IMR-90 (cell line): ENCODE data around the gene ZNF836. TPM values are rescaled to one million over a fixed set of nuclear protein-coding genes. Genes with fewer than 3 reads are reported as not detected.

ENCODE experiments used
- ATAC-seq: fragments of 200-7000 bp; cut with Tn5 transposase; 2 replicates; pipeline ENCODE4 v1.9.1; 2020; ENCODE audit warnings: low read depth, mild to moderate bottlenecking, moderate library complexity
- BruUV-seq: library from RNA; stranded (reverse); fragments of 400-500 nt; replicated peaks from 2 replicates; lab custom pipeline; 2021; lab: Mats Ljungman, UMichigan
- CTCF ChIA-PET: fragments of 300-600 bp; formaldehyde crosslinking; extraction: SDS; loops from one replicate; lab custom pipeline; 2021; ENCODE audit warnings: antibody characterized with exemption; lab: Yijun Ruan, JAX
- POLR2A ChIA-PET: fragments of 300-600 bp; sonication (Branson Sonifier 250); formaldehyde crosslinking; loops from one replicate; lab custom pipeline; 2022; ENCODE audit warnings: antibody characterized with exemption; ENCODE audit not compliant: unreplicated experiment; lab: Charles Lee
- DNase-seq: peaks from one replicate; pipeline ENCODE4 v3.0.0; 2013
- H2AFZ ChIP-seq: replicated peaks from 2 replicates; pipeline ENCODE3; 2013; ENCODE audit warnings: low read length, mild to moderate bottlenecking; ENCODE audit not compliant: poor library complexity
- H2AK5ac ChIP-seq: 2 replicates; pipeline ENCODE4 v1.6.1; 2013; ENCODE audit warnings: low read depth, low read length, inconsistent platforms
- H2AK9ac ChIP-seq: replicated peaks from 2 replicates; pipeline ENCODE3; 2013; ENCODE audit warnings: mild to moderate bottlenecking, low read depth, low read length, moderate library complexity; ENCODE audit not compliant: poor library complexity
- H2BK120ac ChIP-seq: 2 replicates; pipeline ENCODE4 v1.6.1; 2013; ENCODE audit warnings: low read depth, low read length, inconsistent platforms
- H2BK15ac ChIP-seq: 3 replicates; pipeline ENCODE4 v1.6.1; 2013; ENCODE audit warnings: low read depth, low read length, inconsistent platforms
- H2BK20ac ChIP-seq: 2 replicates; pipeline ENCODE4 v1.6.1; 2013; ENCODE audit warnings: low read depth, mild to moderate bottlenecking, inconsistent platforms, low read length, moderate library complexity
- H2BK5ac ChIP-seq: 2 replicates; pipeline ENCODE4 v1.6.1; 2013; ENCODE audit warnings: mild to moderate bottlenecking, low read depth, low read length, inconsistent platforms; ENCODE audit not compliant: poor library complexity, severe bottlenecking
- H3K14ac ChIP-seq: replicated peaks from 2 replicates; pipeline ENCODE4 v1.6.1; 2013; ENCODE audit warnings: low read depth, low read length, inconsistent platforms
- H3K18ac ChIP-seq: 2 replicates; pipeline ENCODE4 v1.6.1; 2013; ENCODE audit warnings: low read depth, low read length, control low read depth
- H3K23ac ChIP-seq: 2 replicates; pipeline ENCODE4 v1.6.1; 2013; ENCODE audit warnings: low read depth, low read length, inconsistent platforms
- H3K27ac ChIP-seq: 2 replicates; pipeline ENCODE4 v1.5.1; 2013; ENCODE audit warnings: mild to moderate bottlenecking, control low read depth, low read length; ENCODE audit not compliant: insufficient read depth
- H3K27me3 ChIP-seq: 2 replicates; pipeline ENCODE4 v1.6.1; 2013; ENCODE audit warnings: low read length; ENCODE audit not compliant: control insufficient read depth, insufficient read depth
- H3K36me3 ChIP-seq: 2 replicates; pipeline ENCODE4 v1.6.1; 2013; ENCODE audit warnings: low read length, mixed read lengths; ENCODE audit not compliant: control insufficient read depth, insufficient read depth
- H3K4ac ChIP-seq: 2 replicates; pipeline ENCODE4 v1.6.1; 2013; ENCODE audit warnings: low read depth, low read length, inconsistent platforms
- H3K4me1 ChIP-seq: 2 replicates; pipeline ENCODE4 v1.6.1; 2013; ENCODE audit warnings: low read length, mixed read lengths; ENCODE audit not compliant: control insufficient read depth, insufficient read depth
- H3K4me2 ChIP-seq: 2 replicates; pipeline ENCODE4 v1.6.1; 2013; ENCODE audit warnings: low read depth, mild to moderate bottlenecking, control low read depth, low read length, moderate library complexity
- H3K4me3 ChIP-seq: 2 replicates; pipeline ENCODE4 v1.5.1; 2013; ENCODE audit warnings: low read depth, mild to moderate bottlenecking, control low read depth, low read length, moderate library complexity; ENCODE audit not compliant: insufficient read depth
- H3K56ac ChIP-seq: 2 replicates; pipeline ENCODE4 v1.6.1; 2013; ENCODE audit warnings: low read length, inconsistent platforms; ENCODE audit not compliant: insufficient read depth; ENCODE audit errors: extremely low read depth
- H3K79me1 ChIP-seq, 2 experiments: 2 replicates each; pipeline ENCODE4 v1.6.1; 2013; ENCODE audit warnings: low read length in 2 of 2, inconsistent platforms in 1 of 2, low read depth in 1 of 2
- H3K9ac ChIP-seq: 2 replicates; pipeline ENCODE4 v1.6.1; 2013; ENCODE audit warnings: low read depth, low read length, control low read depth
- H3K9me1 ChIP-seq: 2 replicates; pipeline ENCODE4 v1.6.1; 2013; ENCODE audit warnings: low read length, inconsistent platforms; ENCODE audit not compliant: insufficient read depth
- H3K9me3 ChIP-seq: 2 replicates; pipeline ENCODE4 v1.6.1; 2013; ENCODE audit warnings: low read length; ENCODE audit not compliant: control insufficient read depth, insufficient read depth
- H4K20me1 ChIP-seq: 2 replicates; pipeline ENCODE4 v1.6.1; 2013; ENCODE audit warnings: low read length, inconsistent platforms; ENCODE audit not compliant: insufficient read depth
- H4K5ac ChIP-seq: 2 replicates; pipeline ENCODE4 v1.6.1; 2013; ENCODE audit warnings: mild to moderate bottlenecking, low read depth, low read length, control low read depth
- H4K8ac ChIP-seq, 2 experiments: 2 replicates each; pipeline ENCODE4 v1.6.1; 2013; ENCODE audit warnings: low read depth in 2 of 2, low read length in 2 of 2, control low read depth in 1 of 2, inconsistent platforms in 1 of 2
- H4K91ac ChIP-seq: 2 replicates; pipeline ENCODE4 v1.6.1; 2013; ENCODE audit warnings: low read depth, low read length, inconsistent platforms; ENCODE audit not compliant: insufficient read depth
- BHLHE40 ChIP-seq: fragments of 150-350 bp; IDR thresholded peaks from 2 replicates; pipeline ENCODE4 v1.6.1; 2016; ENCODE audit warnings: mild to moderate bottlenecking, low read depth, low read length
- CHD1 ChIP-seq: IDR thresholded peaks from 2 replicates; pipeline ENCODE4 v1.6.1; 2012; ENCODE audit warnings: low read depth, low read length, improper control_type of control experiment
- FOS ChIP-seq: fragments of 150-350 bp; IDR thresholded peaks from 2 replicates; pipeline ENCODE4 v1.6.1; 2016; ENCODE audit warnings: low read depth, low read length
- MAZ ChIP-seq: IDR thresholded peaks from 2 replicates; pipeline ENCODE4 v1.6.1; 2012; ENCODE audit warnings: low read depth, mild to moderate bottlenecking, low read length, improper control_type of control experiment, moderate library complexity, borderline replicate concordance
- NFE2L2 ChIP-seq: fragments of 150-350 bp; IDR thresholded peaks from 2 replicates; pipeline ENCODE4 v1.6.1; 2016; ENCODE audit warnings: low read depth, mild to moderate bottlenecking, low read length
- POLR2A ChIP-seq: IDR thresholded peaks from 2 replicates; pipeline ENCODE4 v1.6.1; 2012; ENCODE audit warnings: mild to moderate bottlenecking, low read depth, low read length
- RAD21 ChIP-seq: IDR thresholded peaks from 2 replicates; pipeline ENCODE4 v1.6.1; 2012; ENCODE audit warnings: low read length, improper control_type of control experiment
- RCOR1 ChIP-seq: IDR thresholded peaks from 2 replicates; pipeline ENCODE4 v1.6.1; 2012; ENCODE audit warnings: mild to moderate bottlenecking, low read length, improper control_type of control experiment; ENCODE audit not compliant: insufficient replicate concordance
- RFX5 ChIP-seq: IDR thresholded peaks from 2 replicates; pipeline ENCODE4 v1.8.0; 2012; ENCODE audit warnings: low read depth, mild to moderate bottlenecking, low read length, moderate library complexity
- SMC3 ChIP-seq: fragments of 150-350 bp; IDR thresholded peaks from 2 replicates; pipeline ENCODE4 v1.6.1; 2016; ENCODE audit warnings: low read depth, mild to moderate bottlenecking, antibody characterized with exemption, low read length, moderate library complexity
- WGBS, 2 experiments: methylation state at CpG; one replicate each; pipeline versions ENCODE4 v1.1.5 to v1.1.7; 2013; ENCODE audit warnings: missing lambda C conversion rate in 2 of 2; ENCODE audit not compliant: insufficient read length in 1 of 2; ENCODE audit errors: extremely low coverage in 2 of 2; 5-methylcytosine and 5-hydroxymethylcytosine counted together
- dilution Hi-C: fragments of 300-500 bp; cut with HindIII; formaldehyde crosslinking; loops from one replicate; pipeline ENCODE4 v1.14.3; 2018; ENCODE audit warnings: low sequenced_read_pairs; ENCODE audit not compliant: unreplicated experiment
- in situ Hi-C: fragments of 300-500 bp; cut with MboI; formaldehyde crosslinking; loops from 3 replicates; pipeline ENCODE4 v1.14.3; 2019; ENCODE audit warnings: low sequenced_read_pairs, inconsistent platforms, mixed read lengths
- intact Hi-C: fragments of 100-400 bp; cut with micrococcal nuclease; formaldehyde crosslinking; loops from 2 replicates; pipeline ENCODE4 v1.10.0; 2022
- microRNA-seq, 2 experiments: library from miRNA; stranded (forward) in 1 of 2; unstranded in 1 of 2; fragments of 10-50 nt in 1 of 2; fragments of <30 nt in 1 of 2; gene quantifications in 1 of 2; microRNA quantifications in 1 of 2; one replicate each; pipeline versions ENCODE3 to v1.1.0; 2013 to 2020; ENCODE audit not compliant: insufficient read depth in 1 of 2, insufficient read length in 1 of 2, unreplicated experiment in 1 of 2
- polyA plus RNA-seq, 3 experiments: library from polyadenylated mRNA; depleted of rRNA; stranded (reverse); fragments of >200 nt; gene quantifications; 2 replicates each; pipeline ENCODE4 v1.2.3, GENCODE V29; 2012; ENCODE audit warnings: low replicate concordance in 1 of 3
- small RNA-seq, 5 experiments: library from RNA; depleted of rRNA; stranded (forward); fragments of <200 nt; gene quantifications; one replicate each; pipeline ENCODE3, GENCODE V24; 2012
- total RNA-seq: library from RNA; depleted of rRNA; stranded (reverse); fragments of >200 nt; gene quantifications from 2 replicates; pipeline ENCODE4 v1.2.3, GENCODE V29; 2012; rRNA removed

The ZNF836 gene
- total and polyA plus RNA-seq, 2 of the 4 experiments (the other 2 are of a cell fraction) = 1.1 to 4.1 TPM

DNA sequence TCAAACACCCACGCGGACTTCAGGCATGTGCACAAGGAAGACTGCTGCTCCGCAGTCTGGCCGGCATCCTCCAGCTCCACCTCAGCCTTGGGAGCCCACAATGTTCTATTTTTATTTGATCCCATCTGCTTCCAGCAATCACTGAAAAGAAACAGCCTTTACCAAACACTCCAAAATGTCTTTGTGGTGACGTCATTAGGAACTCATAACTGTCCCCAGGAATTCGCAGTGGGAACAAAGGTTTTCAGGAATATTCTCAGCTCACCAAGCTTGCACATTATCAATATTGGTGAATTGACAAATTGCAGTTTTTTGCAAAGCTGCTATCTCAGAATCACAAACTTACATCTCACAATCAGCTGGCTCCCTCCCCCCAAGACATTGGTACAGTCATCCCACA lies 60.6 kb downstream of the ZNF836 start:
- WGBS, 2 experiments = 100% methylated on average over 2 of the region's 6 CpGs; no CpG with 5 or more reads in 1 of the 2 experiments
- no peak overlapping the region for H2AK9ac ChIP-seq
- in situ Hi-C loops = no loop called here
- no peak overlapping the region for H3K23ac ChIP-seq
- H4K20me1 ChIP-seq = no peaks in the 10 kb centered on the region
- no TSS peak for BruUV-seq
- no peak overlapping the region for H3K18ac ChIP-seq
- ATAC-seq (no peak), DNase-seq (no peak)
- H3K27ac ChIP-seq = no peak overlapping the region
- POLR2A ChIA-PET = no interaction called here
- H3K27me3 ChIP-seq = no peaks in the 10 kb centered on the region
- no peaks in the 10 kb centered on the region for H3K4me1 ChIP-seq
- no peak overlapping the region for H3K56ac ChIP-seq
- H2BK15ac ChIP-seq = no peak overlapping the region
- no peak overlapping the region for H3K9ac ChIP-seq
- no peak overlapping the region for H4K91ac ChIP-seq
- H3K9me1 ChIP-seq = no peaks in the 10 kb centered on the region
- CTCF ChIA-PET = no interaction called here
- no peak overlapping the region for H3K14ac ChIP-seq
- peaks cover 72% of the 10 kb centered on the region for H3K9me3 ChIP-seq
- no peak overlapping the region for H2AFZ ChIP-seq
- no peaks in the 10 kb centered on the region for H3K79me1 ChIP-seq
- H2AK5ac ChIP-seq = no peak overlapping the region
- dilution Hi-C loops = no loop called here
- peaks cover 10% of the 10 kb centered on the region for H3K36me3 ChIP-seq
- H2BK5ac ChIP-seq = no peak overlapping the region
- no peak overlapping the region for H3K4ac ChIP-seq
- H3K4me3 ChIP-seq = no peak overlapping the region
- no peak overlapping the region for H4K8ac ChIP-seq
- no peak overlapping the region for H4K5ac ChIP-seq
- no peak overlapping the region for H2BK20ac ChIP-seq
- intact Hi-C loops = no loop called here
- no peak overlapping the region for H2BK120ac ChIP-seq
- no peak overlapping the region for H3K4me2 ChIP-seq
- TF ChIP-seq SMC3 (no peak), RAD21 (no peak), POLR2A (no peak), CHD1 (no peak), FOS (no peak), RFX5 (no peak), BHLHE40 (no peak), RCOR1 (no peak), NFE2L2 (no peak), MAZ (no peak)

Small RNA genes lying within 50 kb of the gene (microRNA-seq; reads per million reads assigned to microRNA genes)
- gene RPL37P23 (ENCODE audit: insufficient read depth, insufficient read length) = not detected

Small RNA genes lying within 50 kb of the gene (small RNA-seq; reads per million reads assigned to genes)
- 0 to 10.8 (median 0) reads per million in 5 experiments for gene RPL37P23

Other genes with a start within 250 kb of the ZNF836 start
- gene ZNF613, start 244.1 kb downstream of the ZNF836 start, total RNA-seq = 7.8 and 10.4 TPM in 2 replicates
- 2.3 and 3.3 TPM in 2 replicates for gene ZNF613, start 244.1 kb downstream of the ZNF836 start, polyA plus RNA-seq (2012; rRNA removed)
- 12.8 and 14.0 TPM in 2 replicates for gene ZNF350, start 184.8 kb downstream of the ZNF836 start, total RNA-seq
- gene ZNF350, start 184.8 kb downstream of the ZNF836 start, polyA plus RNA-seq (2012; rRNA removed) = 3.7 and 4.7 TPM in 2 replicates
- gene ZNF615, start 163.4 kb downstream of the ZNF836 start, total RNA-seq = 9.7 and 10.9 TPM in 2 replicates
- gene ZNF615, start 163.4 kb downstream of the ZNF836 start, polyA plus RNA-seq (2012; rRNA removed) = 2.0 and 2.2 TPM in 2 replicates
- gene ZNF614, start 143.2 kb downstream of the ZNF836 start, total RNA-seq = 12.4 and 13.9 TPM in 2 replicates
- 2.5 and 3.4 TPM in 2 replicates for gene ZNF614, start 143.2 kb downstream of the ZNF836 start, polyA plus RNA-seq (2012; rRNA removed)
- 12.4 and 12.8 TPM in 2 replicates for gene ZNF432, start 122.8 kb downstream of the ZNF836 start, total RNA-seq
- 3.2 and 4.5 TPM in 2 replicates for gene ZNF432, start 122.8 kb downstream of the ZNF836 start, polyA plus RNA-seq (2012; rRNA removed)
- 25.8 and 28.9 TPM in 2 replicates for gene ZNF841, start 75.9 kb downstream of the ZNF836 start, total RNA-seq
- gene ZNF841, start 75.9 kb downstream of the ZNF836 start, polyA plus RNA-seq (2012; rRNA removed) = 6.0 and 8.5 TPM in 2 replicates
- 13.3 and 13.6 TPM in 2 replicates for gene ZNF616, start 31.7 kb downstream of the ZNF836 start, total RNA-seq
- gene ZNF616, start 31.7 kb downstream of the ZNF836 start, polyA plus RNA-seq (2012; rRNA removed) = 2.0 and 2.8 TPM in 2 replicates
- 137 and 173 TPM in 2 replicates for gene PPP2R1A, start 18.4 kb upstream of the ZNF836 start, total RNA-seq
- gene PPP2R1A, start 18.4 kb upstream of the ZNF836 start, polyA plus RNA-seq (2012; rRNA removed) = 250 and 292 TPM in 2 replicates
- gene ZNF766, start 98.0 kb upstream of the ZNF836 start, total RNA-seq = 18.9 and 20.4 TPM in 2 replicates
- 3.4 and 4.9 TPM in 2 replicates for gene ZNF766, start 98.0 kb upstream of the ZNF836 start, polyA plus RNA-seq (2012; rRNA removed)
- 10.9 and 22.5 TPM in 2 replicates for gene ZNF480, start 125.5 kb upstream of the ZNF836 start, total RNA-seq
- gene ZNF480, start 125.5 kb upstream of the ZNF836 start, polyA plus RNA-seq (2012; rRNA removed) = 3.6 and 6.3 TPM in 2 replicates
- 3.6 TPM in 2 replicates for gene ZNF610, start 164.6 kb upstream of the ZNF836 start, total RNA-seq
- 1.1 and 1.6 TPM in 2 replicates for gene ZNF610, start 164.6 kb upstream of the ZNF836 start, polyA plus RNA-seq (2012; rRNA removed)
- gene ZNF880, start 198.3 kb upstream of the ZNF836 start, total RNA-seq = 28.9 and 40.3 TPM in 2 replicates
- gene ZNF880, start 198.3 kb upstream of the ZNF836 start, polyA plus RNA-seq (2012; rRNA removed) = 14.3 and 17.4 TPM in 2 replicates
- gene ZNF528, start 226.2 kb upstream of the ZNF836 start, total RNA-seq = 14.3 and 16.4 TPM in 2 replicates
- gene ZNF528, start 226.2 kb upstream of the ZNF836 start, polyA plus RNA-seq (2012; rRNA removed) = 10.1 and 14.3 TPM in 2 replicates